ENCODE results near the gene CAST. TPM values are rescaled to one million over a fixed set of nuclear protein-coding genes. Genes with fewer than 3 reads are reported as not detected.

Gene CAST
- total RNA-seq, 2 experiments from 2014 or later = 155 to 162 TPM

DNA sequence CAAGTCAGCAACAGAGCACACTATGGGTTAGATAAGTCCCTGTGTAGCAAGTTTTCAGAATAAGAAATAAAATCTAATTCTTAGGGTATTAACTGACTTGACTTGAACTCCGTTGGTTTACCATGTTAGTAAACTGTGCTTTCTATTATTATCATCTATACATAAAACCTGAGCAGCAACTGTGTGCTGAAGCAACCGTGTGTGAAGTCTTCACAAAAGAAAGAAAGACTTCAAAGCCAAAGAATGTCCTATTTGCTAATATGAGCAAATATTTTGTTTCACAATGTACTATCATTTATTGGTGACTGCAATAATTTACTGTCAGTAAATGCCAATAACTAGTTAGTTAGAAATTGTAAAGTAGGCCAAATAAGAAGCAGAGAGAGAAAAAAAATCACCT is 112.9 kb downstream of the CAST start:
- Mint-ChIP-seq H3K4me3 (no peak overlapping the region), H3K27me3 (no peaks in the 10 kb centered on the region), H3K4me1 (ENCODE audit: low read depth) (peaks cover 14% of the 10 kb centered on the region), H3K9me3 (no peaks in the 10 kb centered on the region), H3K27ac (no peak overlapping the region), H3K36me3 (peaks cover 60% of the 10 kb centered on the region)
- no peak for DNase-seq
- intact Hi-C loops (cut with micrococcal nuclease) = no loop called here
- ChIA-PET POLR2A (no interaction called here), CTCF (no interaction called here)

DNA sequence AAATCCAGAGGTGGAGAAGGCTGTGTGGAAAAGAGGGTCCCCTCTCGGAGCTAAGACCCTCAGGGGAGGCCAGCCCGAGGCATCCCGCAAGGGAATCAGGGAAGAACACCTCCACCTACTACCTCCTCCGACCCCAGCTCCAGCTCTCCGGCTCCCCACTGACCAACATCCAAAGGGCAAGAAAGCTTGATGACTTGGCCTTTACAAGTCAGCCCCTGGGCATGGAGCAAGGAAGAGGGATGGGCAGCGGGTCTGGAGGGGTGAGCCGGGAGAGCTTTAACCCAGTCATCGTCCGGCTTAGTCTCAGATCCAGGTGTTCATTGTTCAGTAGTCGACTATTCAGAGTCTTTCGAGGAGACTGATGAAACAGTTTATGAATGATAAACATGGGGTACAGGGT is 113.5 kb downstream of the CAST start:
- Mint-ChIP-seq H3K36me3 (peaks cover 59% of the 10 kb centered on the region), H3K27ac (no peak overlapping the region), H3K9me3 (no peaks in the 10 kb centered on the region), H3K27me3 (no peaks in the 10 kb centered on the region), H3K4me3 (no peak overlapping the region), H3K4me1 (ENCODE audit: low read depth) (peaks cover 16% of the 10 kb centered on the region)
- intact Hi-C loops (cut with micrococcal nuclease) = no loop called here
- DNase-seq = no peak
- CTCF ChIA-PET = no interaction called here
- POLR2A ChIA-PET = no interaction called here

DNA sequence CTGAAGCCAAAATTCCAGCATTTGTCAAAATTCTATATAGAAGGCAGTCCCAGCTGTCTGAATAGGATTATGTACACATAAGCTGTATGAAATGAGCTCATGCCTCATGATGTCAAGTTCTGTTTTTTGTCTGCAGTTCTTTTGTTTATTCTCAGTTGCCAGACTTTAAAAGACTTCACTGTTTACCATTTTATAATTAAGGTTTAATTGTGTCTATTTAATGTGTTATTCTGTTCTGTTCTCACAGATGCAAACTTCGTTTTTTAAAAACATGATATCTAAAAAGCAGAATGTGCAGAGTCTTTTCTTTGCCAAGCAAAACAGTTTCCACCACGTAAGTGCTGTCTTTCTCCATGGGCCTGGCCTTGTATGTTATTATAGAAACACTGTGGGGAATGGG is 114.4 kb downstream of the CAST start:
- H3K4me1 Mint-ChIP-seq (ENCODE audit: low read depth) = peaks cover 19% of the 10 kb centered on the region
- POLR2A ChIA-PET = no interaction called here
- no peak overlapping the region for H3K4me3 Mint-ChIP-seq
- DNase-seq = no peak
- no peaks in the 10 kb centered on the region for H3K27me3 Mint-ChIP-seq
- H3K27ac Mint-ChIP-seq = no peak overlapping the region
- CTCF ChIA-PET = no interaction called here
- H3K9me3 Mint-ChIP-seq = no peaks in the 10 kb centered on the region
- intact Hi-C loops (cut with micrococcal nuclease) = no loop called here
- peaks cover 60% of the 10 kb centered on the region for H3K36me3 Mint-ChIP-seq

DNA sequence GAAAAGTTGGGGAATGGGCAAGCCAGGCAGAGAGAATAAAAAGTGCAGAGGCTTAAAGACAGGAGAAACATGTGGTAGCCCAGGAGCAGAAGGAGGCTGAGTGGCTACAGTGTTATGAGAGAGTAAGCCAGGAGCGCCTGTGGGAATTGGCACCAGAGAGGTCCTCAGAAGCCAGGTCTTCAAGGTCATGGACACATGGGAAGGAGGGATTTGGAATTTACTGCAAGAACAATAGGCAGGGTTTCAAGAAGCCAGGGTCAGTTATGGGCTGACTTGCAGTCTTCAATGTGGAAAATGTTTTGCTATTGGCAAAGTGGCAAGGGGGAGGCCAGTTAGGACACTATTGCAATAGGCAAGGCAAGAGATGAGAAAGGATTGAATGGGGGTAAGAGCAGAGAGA is 116.2 kb downstream of the CAST start:
- no peak overlapping the region for H3K4me3 Mint-ChIP-seq
- H3K4me1 Mint-ChIP-seq (ENCODE audit: low read depth) = peaks cover 13% of the 10 kb centered on the region
- intact Hi-C loops (cut with micrococcal nuclease) = no loop called here
- H3K36me3 Mint-ChIP-seq = peaks cover 58% of the 10 kb centered on the region
- no peak for DNase-seq
- ChIA-PET CTCF (no interaction called here), POLR2A (interaction anchor here (1.4 kb wide), 1 partner anchor 30 kb away, joined by 3 read pairs; the partner anchor contains the start of gene ERAP1)
- H3K27ac Mint-ChIP-seq = no peak overlapping the region
- no peaks in the 10 kb centered on the region for H3K9me3 Mint-ChIP-seq
- H3K27me3 Mint-ChIP-seq = no peaks in the 10 kb centered on the region

DNA sequence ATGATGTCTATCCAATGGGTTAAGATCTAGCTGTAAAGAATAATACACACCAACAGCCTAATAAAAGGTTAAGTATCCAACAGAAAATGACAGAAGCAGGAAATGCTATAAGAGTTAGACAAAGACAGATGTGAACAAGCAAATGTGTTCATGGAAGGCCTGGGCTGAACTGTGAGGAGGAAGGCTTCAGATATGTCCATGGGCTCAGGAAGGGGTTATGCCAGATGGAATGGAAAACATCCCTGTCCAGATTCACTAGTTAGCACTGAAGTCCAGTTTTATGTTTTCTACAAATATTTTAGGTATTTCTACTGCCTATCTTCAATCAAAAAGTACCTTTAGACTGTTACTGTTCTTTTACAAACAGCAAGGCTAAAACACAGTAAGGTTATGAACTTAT is 118.5 kb downstream of the CAST start:
- Mint-ChIP-seq H3K27ac (peak overlapping the region; percentile 77), H3K36me3 (peaks cover 61% of the 10 kb centered on the region)
- intact Hi-C loops (cut with micrococcal nuclease) = no loop called here

DNA sequence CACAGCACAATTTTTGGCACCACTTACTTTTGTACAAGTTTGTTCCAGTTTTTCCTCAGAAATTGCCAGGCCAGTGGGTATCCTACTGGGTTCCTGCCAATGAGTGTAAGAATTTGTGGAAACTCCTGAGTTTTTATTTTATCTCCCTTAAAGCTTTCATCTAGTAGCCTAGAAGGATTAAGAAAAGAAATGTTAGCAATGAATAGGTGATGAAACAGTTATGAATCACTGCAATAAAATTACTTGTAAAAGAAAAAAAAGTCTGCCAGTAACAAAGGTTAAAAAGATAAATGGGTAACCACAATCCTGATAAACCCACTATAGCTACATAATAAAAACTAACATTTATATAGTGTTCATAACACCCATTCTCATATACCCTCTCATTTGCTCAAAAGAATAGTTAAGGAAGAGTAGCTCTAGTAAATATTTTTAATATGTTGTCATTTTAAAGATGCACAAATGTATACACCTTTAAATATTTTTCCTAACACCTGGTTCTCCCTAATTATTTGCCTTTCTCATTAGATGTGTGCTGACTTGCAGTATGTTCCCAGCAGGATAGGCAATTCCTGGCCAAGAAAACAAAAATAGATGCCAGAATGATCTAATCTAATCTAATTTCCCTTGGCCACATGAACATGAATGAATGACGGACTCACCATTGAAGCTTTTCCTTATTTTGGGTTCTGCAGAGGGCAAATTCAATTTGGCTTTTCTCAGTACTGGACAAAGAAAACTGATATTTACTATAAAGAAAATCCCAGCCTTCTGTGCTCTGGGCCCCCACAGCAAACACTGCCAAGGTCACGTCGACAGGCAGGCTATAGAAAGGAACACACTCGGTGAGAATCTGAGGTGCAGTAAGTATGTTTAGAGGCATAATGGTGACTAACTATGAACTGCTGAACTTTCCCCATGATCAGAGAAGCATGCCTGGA is 119.1 kb downstream of the CAST start:
- Mint-ChIP-seq H3K9me3 (no peaks in the 10 kb centered on the region), H3K4me1 (ENCODE audit: low read depth) (peaks cover 15% of the 10 kb centered on the region), H3K36me3 (peaks cover 62% of the 10 kb centered on the region), H3K27ac (peak overlapping the region; percentile 77), H3K4me3 (no peak overlapping the region), H3K27me3 (no peaks in the 10 kb centered on the region)
- CTCF ChIA-PET = interaction anchor here (0.6 to 1.0 kb wide), 3 partner anchors 8 to 53 kb away, joined by 3 read pairs; no protein-coding TSS in a partner anchor
- DNase-seq = no peak
- POLR2A ChIA-PET = no interaction called here
- intact Hi-C loops (cut with micrococcal nuclease) = no loop called here

More for the DNA sequence above, 118.5 kb downstream of the CAST start:
- no peak overlapping the region for H3K4me3 Mint-ChIP-seq
- no peaks in the 10 kb centered on the region for H3K27me3 Mint-ChIP-seq
- H3K4me1 Mint-ChIP-seq (ENCODE audit: low read depth) = peaks cover 15% of the 10 kb centered on the region
- ChIA-PET CTCF (interaction anchor here (0.6 to 1.4 kb wide), 4 partner anchors 9 to 383 kb away, joined by 3 to 4 read pairs (median 3); no protein-coding TSS in a partner anchor), POLR2A (no interaction called here)
- no peak for DNase-seq
- no peaks in the 10 kb centered on the region for H3K9me3 Mint-ChIP-seq

DNA sequence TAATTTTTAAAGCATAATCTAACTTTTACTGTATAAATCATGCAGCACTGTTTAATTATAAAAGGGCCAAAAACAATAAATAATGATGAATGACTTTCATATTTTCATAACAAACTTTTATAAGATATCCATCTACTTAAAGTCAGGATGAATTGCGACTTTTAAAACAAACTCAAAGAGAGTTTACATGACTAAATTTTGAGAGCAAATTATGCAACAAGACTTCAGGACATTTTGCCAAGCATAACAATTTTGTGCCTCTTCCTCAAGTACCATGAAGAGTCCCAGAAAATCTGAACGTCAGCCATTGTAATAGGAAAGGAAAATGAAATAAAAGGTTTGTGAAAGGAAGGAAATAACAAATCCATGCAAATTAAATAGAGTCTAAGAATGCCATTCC is 121.2 kb downstream of the CAST start:
- Mint-ChIP-seq H3K36me3 (peaks cover 51% of the 10 kb centered on the region), H3K4me3 (no peak overlapping the region), H3K27ac (no peak overlapping the region), H3K27me3 (no peaks in the 10 kb centered on the region), H3K9me3 (no peaks in the 10 kb centered on the region), H3K4me1 (ENCODE audit: low read depth) (peaks cover 15% of the 10 kb centered on the region)
- no peak for DNase-seq
- intact Hi-C loops (cut with micrococcal nuclease) = no loop called here
- CTCF ChIA-PET = no interaction called here
- POLR2A ChIA-PET = no interaction called here

DNA sequence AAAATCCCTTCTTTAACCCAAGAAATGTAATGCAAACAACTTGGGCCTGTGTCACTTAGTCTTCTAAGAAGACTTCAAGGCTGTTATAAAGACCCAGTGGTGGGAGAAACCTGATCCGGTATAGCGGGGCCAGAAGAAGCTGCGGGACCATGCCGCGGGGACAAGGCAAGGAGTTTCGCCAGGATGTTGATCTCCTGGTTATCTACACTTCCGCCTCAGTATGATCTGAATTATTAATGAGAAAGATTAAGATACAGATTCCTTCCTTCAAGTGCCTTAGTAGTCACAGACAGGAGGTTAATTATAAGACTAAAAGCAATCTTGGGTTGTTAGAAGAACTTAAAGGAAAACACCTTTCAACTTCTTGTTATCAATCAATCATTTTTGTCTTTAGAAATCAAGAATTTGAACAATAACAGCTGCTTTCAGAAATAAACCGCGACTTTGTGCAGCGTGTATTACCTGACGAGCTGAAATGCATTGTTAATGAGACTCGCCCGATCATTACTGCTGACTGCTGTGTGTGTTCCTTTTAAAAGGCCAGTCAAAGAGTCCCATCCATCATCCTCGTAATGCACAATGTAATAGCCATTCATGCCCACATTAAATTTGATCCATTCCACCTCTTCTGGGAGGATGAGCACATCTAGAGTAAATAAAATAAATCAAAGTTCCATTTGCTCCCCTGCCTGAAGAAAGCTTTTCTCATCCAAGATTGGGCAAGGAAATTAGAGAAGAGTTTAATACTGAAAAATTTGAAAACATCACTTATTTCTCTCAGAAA is 123.3 kb downstream of the CAST start:
- peaks cover 17% of the 10 kb centered on the region for H3K4me1 Mint-ChIP-seq (ENCODE audit: low read depth)
- no peaks in the 10 kb centered on the region for H3K27me3 Mint-ChIP-seq
- no peaks in the 10 kb centered on the region for H3K9me3 Mint-ChIP-seq
- POLR2A ChIA-PET = interaction anchor here (0.5 kb wide), 1 partner anchor 73 kb away, joined by 3 read pairs; no protein-coding TSS in a partner anchor
- no peak overlapping the region for H3K4me3 Mint-ChIP-seq
- CTCF ChIA-PET = interaction anchor here (0.7 to 1.7 kb wide), 3 partner anchors 16 to 33 kb away, joined by 3 to 7 read pairs (median 3); no protein-coding TSS in a partner anchor
- peak overlapping the region; percentile 38 for H3K27ac Mint-ChIP-seq
- no peak for DNase-seq
- peaks cover 53% of the 10 kb centered on the region for H3K36me3 Mint-ChIP-seq
- intact Hi-C loops (cut with micrococcal nuclease) = no loop called here

DNA sequence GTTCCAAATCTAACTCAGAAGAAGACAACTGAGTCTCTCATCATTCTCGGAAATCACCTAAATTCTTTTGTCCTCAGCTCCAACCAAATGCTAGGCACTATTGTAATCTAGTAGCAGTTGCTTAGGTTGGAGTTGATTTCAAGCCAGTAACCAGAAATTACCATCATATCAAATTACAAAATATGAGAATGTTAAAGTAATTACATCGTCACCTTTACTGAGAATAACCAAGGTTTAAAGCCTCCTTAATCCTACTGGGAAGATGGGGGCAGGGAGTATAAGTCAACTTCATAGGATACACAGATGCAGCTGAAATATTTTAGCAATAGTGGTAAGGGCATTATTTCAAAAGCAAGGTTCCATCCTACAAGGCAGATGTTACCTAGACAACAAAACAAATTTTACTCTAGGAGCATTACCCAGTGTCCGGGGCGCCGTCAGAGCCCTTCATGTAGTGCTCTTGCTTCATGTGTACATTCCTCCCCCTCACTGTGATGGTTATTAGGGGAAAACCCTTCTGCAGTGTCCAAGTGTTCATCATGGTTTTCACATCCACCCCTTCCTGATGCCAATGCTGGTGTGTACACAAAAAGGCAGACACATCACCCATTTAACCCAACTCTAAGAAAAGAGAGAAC is 126.1 kb downstream of the CAST start:
- Mint-ChIP-seq H3K9me3 (no peaks in the 10 kb centered on the region), H3K4me3 (no peak overlapping the region), H3K36me3 (peaks cover 53% of the 10 kb centered on the region), H3K4me1 (ENCODE audit: low read depth) (peaks cover 5% of the 10 kb centered on the region), H3K27me3 (no peaks in the 10 kb centered on the region), H3K27ac (peak overlapping the region; percentile 46)
- ChIA-PET POLR2A (no interaction called here), CTCF (no interaction called here)
- no peak for DNase-seq
- intact Hi-C loops (cut with micrococcal nuclease) = no loop called here

DNA sequence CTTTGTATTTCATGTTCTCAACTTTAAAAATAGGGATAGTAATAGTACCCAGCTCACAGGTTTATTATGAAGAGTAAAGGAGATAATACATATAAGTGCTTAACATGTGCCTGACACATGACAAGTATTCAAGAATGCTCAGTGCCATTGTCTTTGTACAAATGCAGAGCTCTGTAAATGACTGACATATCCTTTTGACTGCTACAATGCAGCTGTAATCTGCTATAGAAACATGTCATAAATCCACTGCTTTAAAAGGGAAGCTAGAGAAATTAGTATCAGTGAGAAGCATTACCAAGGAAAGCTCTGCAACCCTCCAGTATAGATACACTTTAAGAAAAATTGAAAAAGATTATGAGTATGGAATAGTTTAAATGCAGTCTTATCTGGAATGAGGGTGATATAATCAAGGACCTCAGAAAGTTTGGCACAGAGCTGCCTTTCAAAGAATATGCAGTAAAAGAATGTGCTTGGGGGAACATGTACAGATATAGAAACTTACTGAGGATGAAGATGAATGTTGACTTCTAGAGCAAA is 127.7 kb downstream of the CAST start:
- Mint-ChIP-seq H3K4me1 (ENCODE audit: low read depth) (peaks cover 13% of the 10 kb centered on the region), H3K27ac (peak overlapping the region; percentile 47), H3K36me3 (peaks cover 56% of the 10 kb centered on the region), H3K4me3 (no peak overlapping the region), H3K27me3 (no peaks in the 10 kb centered on the region), H3K9me3 (no peaks in the 10 kb centered on the region)
- intact Hi-C loops (cut with micrococcal nuclease) = no loop called here
- DNase-seq = no peak
- POLR2A ChIA-PET = interaction anchor here (1.0 kb wide), 1 partner anchor 18 kb away, joined by 5 read pairs; the partner anchor contains the start of gene ERAP1
- CTCF ChIA-PET = interaction anchor here (1.2 to 2.6 kb wide), 4 partner anchors 9 to 372 kb away, joined by 3 to 8 read pairs (median 6); no protein-coding TSS in a partner anchor

DNA sequence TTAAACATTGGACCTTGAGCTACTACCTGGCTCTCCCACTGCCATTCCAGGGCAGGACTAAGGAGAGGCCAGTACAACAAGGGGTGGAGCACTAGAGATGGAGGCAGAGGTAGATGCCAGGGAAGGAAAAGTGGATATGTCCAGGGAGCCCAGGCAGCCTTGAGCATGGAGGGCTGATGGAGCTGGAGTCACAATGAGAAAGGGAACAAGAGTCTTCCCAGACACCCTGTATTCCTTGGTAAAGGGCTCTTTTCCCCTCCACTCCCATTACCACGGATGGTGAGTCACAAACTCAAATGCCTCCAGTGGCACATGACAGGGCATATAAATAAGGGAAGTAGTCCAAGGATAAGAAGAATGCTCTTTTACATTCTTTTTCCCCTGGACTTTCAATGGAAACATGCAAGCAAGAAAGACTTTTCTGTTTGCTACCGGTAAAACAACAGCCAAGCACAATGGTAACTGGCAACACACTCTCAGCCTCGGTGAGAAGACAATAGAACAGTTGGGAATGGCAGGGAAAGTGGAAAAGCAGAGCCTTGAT is 128.9 kb downstream of the CAST start:
- intact Hi-C loops (cut with micrococcal nuclease) = no loop called here
- Mint-ChIP-seq H3K36me3 (peaks cover 55% of the 10 kb centered on the region), H3K4me3 (no peak overlapping the region), H3K27me3 (no peaks in the 10 kb centered on the region), H3K4me1 (ENCODE audit: low read depth) (peaks cover 24% of the 10 kb centered on the region), H3K27ac (peak overlapping the region; percentile 1), H3K9me3 (no peaks in the 10 kb centered on the region)
- no peak for DNase-seq
- POLR2A ChIA-PET = interaction anchor here (1.2 kb wide), 1 partner anchor 145 kb away, joined by 6 read pairs; the partner anchor contains the start of gene LNPEP
- CTCF ChIA-PET = interaction anchor here (0.7 to 2.6 kb wide), 2 partner anchors 38 to 370 kb away, joined by 4 to 8 read pairs; no protein-coding TSS in a partner anchor
